ENCODE data around the gene GRM8.

The GRM8 gene

DNA sequence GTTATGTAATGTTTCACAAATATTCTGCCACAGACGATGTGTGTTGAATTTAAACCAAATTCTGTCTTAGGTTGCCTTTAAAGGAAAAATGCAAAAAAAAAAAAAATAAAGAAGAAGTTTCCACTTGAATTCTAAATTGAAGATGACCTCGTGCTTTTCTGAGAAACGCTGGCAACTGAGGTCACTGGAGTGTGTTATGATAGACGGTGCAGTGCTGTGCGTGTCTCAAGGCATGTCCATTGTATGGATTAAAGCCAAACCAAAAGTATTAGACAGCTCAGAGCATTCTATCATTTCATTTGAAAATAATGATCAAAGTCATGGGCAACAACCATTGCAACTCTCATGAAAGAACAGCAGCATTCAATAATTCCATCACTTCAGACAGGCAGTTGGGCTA lies 483.9 kb downstream of the GRM8 start:
- Histone ChIP-seq H3K4me3 (ENCODE audit: low read length) (no peak overlapping the region), H3K27ac (ENCODE audit: low read length) (no peak overlapping the region), H3K4me1 (ENCODE audit: low read length) (no peaks in the 10 kb centered on the region), H3K36me3 (replicated peaks; ENCODE audit: insufficient read depth, low read length) (no peaks in the 10 kb centered on the region), H3K4me2 (ENCODE audit: low read depth, low read length) (no peak overlapping the region), H3K9ac (ENCODE audit: low read length) (no peak overlapping the region), H3K9me2 (replicated peaks; ENCODE audit: insufficient read depth, low read length) (no peaks in the 10 kb centered on the region), H4K20me1 (ENCODE audit: insufficient read depth, low read length) (no peaks in the 10 kb centered on the region), H2AFZ (ENCODE audit: low read length) (no peak overlapping the region), H3K27me3 (replicated peaks; ENCODE audit: insufficient read depth, low read length) (no peaks in the 10 kb centered on the region), H3F3A (ENCODE audit: insufficient read depth, low read length) (no peaks in the 10 kb centered on the region), H3K9me3 (replicated peaks; ENCODE audit: insufficient read depth, low read length) (no peaks in the 10 kb centered on the region), H3K79me2 (ENCODE audit: low read length) (no peaks in the 10 kb centered on the region)
- no peak for DNase-seq
- TF ChIP-seq, protein P1, sequence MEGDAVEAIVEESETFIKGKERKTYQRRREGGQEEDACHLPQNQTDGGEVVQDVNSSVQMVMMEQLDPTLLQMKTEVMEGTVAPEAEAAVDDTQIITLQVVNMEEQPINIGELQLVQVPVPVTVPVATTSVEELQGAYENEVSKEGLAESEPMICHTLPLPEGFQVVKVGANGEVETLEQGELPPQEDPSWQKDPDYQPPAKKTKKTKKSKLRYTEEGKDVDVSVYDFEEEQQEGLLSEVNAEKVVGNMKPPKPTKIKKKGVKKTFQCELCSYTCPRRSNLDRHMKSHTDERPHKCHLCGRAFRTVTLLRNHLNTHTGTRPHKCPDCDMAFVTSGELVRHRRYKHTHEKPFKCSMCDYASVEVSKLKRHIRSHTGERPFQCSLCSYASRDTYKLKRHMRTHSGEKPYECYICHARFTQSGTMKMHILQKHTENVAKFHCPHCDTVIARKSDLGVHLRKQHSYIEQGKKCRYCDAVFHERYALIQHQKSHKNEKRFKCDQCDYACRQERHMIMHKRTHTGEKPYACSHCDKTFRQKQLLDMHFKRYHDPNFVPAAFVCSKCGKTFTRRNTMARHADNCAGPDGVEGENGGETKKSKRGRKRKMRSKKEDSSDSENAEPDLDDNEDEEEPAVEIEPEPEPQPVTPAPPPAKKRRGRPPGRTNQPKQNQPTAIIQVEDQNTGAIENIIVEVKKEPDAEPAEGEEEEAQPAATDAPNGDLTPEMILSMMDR (IDR thresholded peaks at IDR 0.05; ENCODE audit: low read length): no peak
- TF ChIP-seq EZH2 (optimal IDR thresholded peaks at IDR 0.05; ENCODE audit: low read depth, low read length): no peak

DNA sequence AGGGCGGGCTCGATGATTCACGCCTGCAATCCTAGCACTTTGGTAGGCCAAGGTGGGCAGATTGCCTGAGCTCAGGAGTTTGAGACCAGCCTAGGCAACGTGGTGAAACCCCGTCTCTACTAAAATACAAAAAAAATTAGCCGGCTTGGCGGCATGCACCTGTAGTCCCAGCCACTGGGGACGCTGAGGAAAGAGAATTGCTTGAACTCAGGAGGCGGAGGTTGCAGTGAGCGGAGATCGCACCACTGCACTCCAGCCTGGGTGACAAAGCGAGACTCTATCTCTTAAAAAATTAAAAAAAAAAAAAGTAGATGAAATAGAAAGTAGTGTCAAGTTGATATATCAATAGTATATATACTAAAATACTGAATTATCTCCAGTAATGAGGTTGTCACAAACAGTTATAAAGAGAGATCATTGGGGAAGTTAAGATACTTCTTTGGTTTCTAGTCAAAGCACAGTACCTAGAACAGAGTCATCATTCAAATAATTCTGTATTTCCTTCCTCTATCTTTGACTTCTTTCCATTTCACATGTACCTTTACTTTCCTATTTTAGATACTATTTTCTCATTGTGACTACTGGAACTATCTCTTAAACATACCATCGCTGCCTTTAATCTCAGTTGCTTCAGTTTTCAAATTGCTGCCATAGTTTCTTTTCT lies 491.7 kb downstream of the GRM8 start:
- no peak overlapping the region for H3K27ac ChIP-seq (ENCODE audit: low read length)
- no peak overlapping the region for H2AFZ ChIP-seq (ENCODE audit: low read length)

DNA sequence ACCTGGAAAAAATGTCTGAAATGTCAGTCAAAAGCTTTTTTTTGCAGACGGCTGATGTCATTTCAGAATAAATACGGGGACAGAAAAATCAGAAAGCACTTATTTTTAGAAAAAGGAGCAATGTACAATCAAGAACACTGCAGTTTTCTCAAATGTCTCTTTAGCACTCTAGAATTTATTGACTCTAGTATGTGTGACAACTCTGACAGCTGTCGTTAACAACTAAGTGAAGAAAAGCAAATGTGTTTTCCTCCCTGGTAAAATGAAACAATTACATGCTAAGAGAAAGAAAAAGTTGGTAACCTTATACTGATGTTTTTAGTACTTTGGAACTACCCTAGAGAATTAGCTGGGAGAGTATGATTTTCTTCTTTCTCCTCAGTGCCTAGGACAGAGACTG lies 497.4 kb downstream of the GRM8 start:
- no peak overlapping the region for H3K4me3 ChIP-seq (ENCODE audit: low read length)
- H2AFZ ChIP-seq (ENCODE audit: low read length): no peak overlapping the region
- H3K4me1 ChIP-seq (ENCODE audit: low read length): no peaks in the 10 kb centered on the region
- no peak overlapping the region for H3K9ac ChIP-seq (ENCODE audit: low read length)
- no peaks in the 10 kb centered on the region for H3K9me2 ChIP-seq (replicated peaks; ENCODE audit: insufficient read depth, low read length)
- no peaks in the 10 kb centered on the region for H3K27me3 ChIP-seq (replicated peaks; ENCODE audit: insufficient read depth, low read length)
- no peaks in the 10 kb centered on the region for H3K9me3 ChIP-seq (replicated peaks; ENCODE audit: insufficient read depth, low read length)
- H3K4me2 ChIP-seq (ENCODE audit: low read depth, low read length): no peak overlapping the region
- no peak overlapping the region for H3K27ac ChIP-seq (ENCODE audit: low read length)
- DNase-seq: no peak
- no peaks in the 10 kb centered on the region for H3F3A ChIP-seq (ENCODE audit: insufficient read depth, low read length)
- no peaks in the 10 kb centered on the region for H3K36me3 ChIP-seq (replicated peaks; ENCODE audit: insufficient read depth, low read length)
- TF ChIP-seq, protein P1 (IDR thresholded peaks at IDR 0.05; ENCODE audit: low read length): no peak
- TF ChIP-seq EZH2 (optimal IDR thresholded peaks at IDR 0.05; ENCODE audit: low read depth, low read length): no peak
- TF ChIP-seq EZH2phosphoT487 (IDR thresholded peaks at IDR 0.05; ENCODE audit: low read length): no peak
- H4K20me1 ChIP-seq (ENCODE audit: insufficient read depth, low read length): no peaks in the 10 kb centered on the region
- no peaks in the 10 kb centered on the region for H3K79me2 ChIP-seq (ENCODE audit: low read length)

More for the DNA sequence above, 491.7 kb downstream of the GRM8 start:
- Histone ChIP-seq H3K27me3 (replicated peaks; ENCODE audit: insufficient read depth, low read length) (no peaks in the 10 kb centered on the region), H4K20me1 (ENCODE audit: insufficient read depth, low read length) (no peaks in the 10 kb centered on the region), H3K4me3 (ENCODE audit: low read length) (no peak overlapping the region), H3K9me2 (replicated peaks; ENCODE audit: insufficient read depth, low read length) (no peaks in the 10 kb centered on the region), H3K9ac (ENCODE audit: low read length) (no peak overlapping the region), H3K36me3 (replicated peaks; ENCODE audit: insufficient read depth, low read length) (no peaks in the 10 kb centered on the region), H3F3A (ENCODE audit: insufficient read depth, low read length) (no peaks in the 10 kb centered on the region), H3K4me1 (ENCODE audit: low read length) (no peaks in the 10 kb centered on the region), H3K4me2 (ENCODE audit: low read depth, low read length) (no peak overlapping the region), H3K79me2 (ENCODE audit: low read length) (no peaks in the 10 kb centered on the region), H3K9me3 (replicated peaks; ENCODE audit: insufficient read depth, low read length) (no peaks in the 10 kb centered on the region)
- TF ChIP-seq, protein P1 (IDR thresholded peaks at IDR 0.05; ENCODE audit: low read length): no peak
- TF ChIP-seq EZH2phosphoT487 (IDR thresholded peaks at IDR 0.05; ENCODE audit: low read length) (no peak), EZH2 (optimal IDR thresholded peaks at IDR 0.05; ENCODE audit: low read depth, low read length) (no peak)
- no peak for DNase-seq
